MM.1S (cell line): ENCODE data around the gene SPACA7.

ENCODE experiments used
- DNase-seq: peaks from one replicate; pipeline ENCODE4 v3.0.0-alpha.2; 2015
- H2AFZ ChIP-seq: fragments of 300-600 bp; sonication (generic); 2 replicates; pipeline ENCODE4 v1.6.0; 2016; ENCODE audit warnings: antibody characterized with exemption, low read length
- H3F3A ChIP-seq: fragments of 300-600 bp; sonication (generic); 2 replicates; pipeline ENCODE4 v1.6.1; 2016; ENCODE audit warnings: mild to moderate bottlenecking, antibody characterized with exemption, low read length, moderate library complexity, mixed read lengths; ENCODE audit not compliant: insufficient read depth
- H3K27ac ChIP-seq: fragments of 300-600 bp; sonication (generic); 2 replicates; pipeline ENCODE4 v1.5.1; 2016; ENCODE audit warnings: mild to moderate bottlenecking, low read length
- H3K27me3 ChIP-seq: fragments of 300-600 bp; sonication (generic); replicated peaks from 2 replicates; pipeline ENCODE4 v1.6.0; 2016; ENCODE audit warnings: low read length; ENCODE audit not compliant: insufficient read depth
- H3K36me3 ChIP-seq: fragments of 300-600 bp; sonication (generic); replicated peaks from 2 replicates; pipeline ENCODE4 v1.6.1; 2016; ENCODE audit warnings: mild to moderate bottlenecking, low read length, mixed read lengths; ENCODE audit not compliant: insufficient read depth
- H3K4me1 ChIP-seq: fragments of 300-600 bp; sonication (generic); 2 replicates; pipeline ENCODE4 v1.6.1; 2016; ENCODE audit warnings: low read length, mixed read lengths
- H3K4me2 ChIP-seq: fragments of 300-600 bp; sonication (generic); 2 replicates; pipeline ENCODE4 v1.6.0; 2016; ENCODE audit warnings: low read depth, low read length
- H3K4me3 ChIP-seq: fragments of 300-600 bp; sonication (generic); 2 replicates; pipeline ENCODE4 v1.5.1; 2016; ENCODE audit warnings: low read length, mixed read lengths
- H3K79me2 ChIP-seq: fragments of 300-600 bp; sonication (generic); 2 replicates; pipeline ENCODE4 v1.6.1; 2016; ENCODE audit warnings: mixed run types, low read length, mixed read lengths
- H3K9ac ChIP-seq: fragments of 300-600 bp; sonication (generic); 2 replicates; pipeline ENCODE4 v1.6.1; 2016; ENCODE audit warnings: low read length, mixed read lengths
- H3K9me2 ChIP-seq: fragments of 300-600 bp; sonication (generic); replicated peaks from 2 replicates; pipeline ENCODE4 v1.6.1; 2016; ENCODE audit warnings: mild to moderate bottlenecking, low read length, mixed read lengths; ENCODE audit not compliant: insufficient read depth
- H3K9me3 ChIP-seq: fragments of 300-600 bp; sonication (generic); replicated peaks from 2 replicates; pipeline ENCODE4 v1.6.1; 2016; ENCODE audit warnings: mild to moderate bottlenecking, low read length, mixed read lengths; ENCODE audit not compliant: insufficient read depth
- H4K20me1 ChIP-seq: fragments of 300-600 bp; sonication (generic); 2 replicates; pipeline ENCODE4 v1.6.1; 2016; ENCODE audit warnings: mild to moderate bottlenecking, low read length, moderate library complexity, mixed read lengths; ENCODE audit not compliant: insufficient read depth
- EZH2 ChIP-seq: fragments of 300-600 bp; sonication (generic); optimal IDR thresholded peaks from 2 replicates; pipeline ENCODE3; 2017; ENCODE audit warnings: low read depth, mild to moderate bottlenecking, antibody characterized with exemption, low read length, mixed read lengths
- EZH2phosphoT487 ChIP-seq: fragments of 300-600 bp; sonication (generic); IDR thresholded peaks from 2 replicates; pipeline ENCODE4 v1.6.1; 2018; ENCODE audit warnings: antibody characterized with exemption, low read length
- TF ChIP-seq, protein P1 (sequence below): fragments of 300-600 bp; sonication (generic); IDR thresholded peaks from 2 replicates; pipeline ENCODE4 v1.5.1; 2016; ENCODE audit warnings: antibody characterized with exemption, low read length, mixed read lengths

The SPACA7 gene

GRCh38 chr13:112453874-112454647, 77.9 kb downstream of the SPACA7 start:
- Histone ChIP-seq H4K20me1 (no peaks in the 10 kb centered on the region), H3K9me3 (no peaks in the 10 kb centered on the region), H3F3A (peaks cover 6% of the 10 kb centered on the region; the same call in 1 of the 2 replicates), H3K4me3 (no peak overlapping the region), H3K4me2 (no peak overlapping the region), H2AFZ (no peak overlapping the region), H3K9ac (no peak overlapping the region), H3K9me2 (no peaks in the 10 kb centered on the region), H3K4me1 (peaks cover 14% of the 10 kb centered on the region), H3K27ac (no peak overlapping the region), H3K27me3 (peaks cover 30% of the 10 kb centered on the region), H3K36me3 (no peaks in the 10 kb centered on the region), H3K79me2 (no peaks in the 10 kb centered on the region)
- no peak for DNase-seq
- TF ChIP-seq EZH2phosphoT487 (no peak), EZH2 (no peak)
- TF ChIP-seq, protein P1, sequence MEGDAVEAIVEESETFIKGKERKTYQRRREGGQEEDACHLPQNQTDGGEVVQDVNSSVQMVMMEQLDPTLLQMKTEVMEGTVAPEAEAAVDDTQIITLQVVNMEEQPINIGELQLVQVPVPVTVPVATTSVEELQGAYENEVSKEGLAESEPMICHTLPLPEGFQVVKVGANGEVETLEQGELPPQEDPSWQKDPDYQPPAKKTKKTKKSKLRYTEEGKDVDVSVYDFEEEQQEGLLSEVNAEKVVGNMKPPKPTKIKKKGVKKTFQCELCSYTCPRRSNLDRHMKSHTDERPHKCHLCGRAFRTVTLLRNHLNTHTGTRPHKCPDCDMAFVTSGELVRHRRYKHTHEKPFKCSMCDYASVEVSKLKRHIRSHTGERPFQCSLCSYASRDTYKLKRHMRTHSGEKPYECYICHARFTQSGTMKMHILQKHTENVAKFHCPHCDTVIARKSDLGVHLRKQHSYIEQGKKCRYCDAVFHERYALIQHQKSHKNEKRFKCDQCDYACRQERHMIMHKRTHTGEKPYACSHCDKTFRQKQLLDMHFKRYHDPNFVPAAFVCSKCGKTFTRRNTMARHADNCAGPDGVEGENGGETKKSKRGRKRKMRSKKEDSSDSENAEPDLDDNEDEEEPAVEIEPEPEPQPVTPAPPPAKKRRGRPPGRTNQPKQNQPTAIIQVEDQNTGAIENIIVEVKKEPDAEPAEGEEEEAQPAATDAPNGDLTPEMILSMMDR: no peak

- Histone ChIP-seq H3K9ac (no peak overlapping the region), H2AFZ (no peak overlapping the region), H3K27me3 (peaks cover 24% of the 10 kb centered on the region), H3K36me3 (no peaks in the 10 kb centered on the region), H3K4me3 (no peak overlapping the region), H3K79me2 (no peaks in the 10 kb centered on the region), H3K9me2 (no peaks in the 10 kb centered on the region), H3K27ac (no peak overlapping the region), H3K9me3 (no peaks in the 10 kb centered on the region), H3K4me1 (peaks cover 14% of the 10 kb centered on the region), H4K20me1 (no peaks in the 10 kb centered on the region), H3F3A (peaks cover 6% of the 10 kb centered on the region; the same call in 1 of the 2 replicates), H3K4me2 (no peak overlapping the region)
- TF ChIP-seq EZH2 (no peak), EZH2phosphoT487 (no peak)
- TF ChIP-seq, protein P1: no peak
- DNase-seq: no peak
Measured at GRCh38 chr13:112454648-112455334, 78.6 kb downstream of the SPACA7 start.

- H3K4me3 ChIP-seq: no peak overlapping the region
- TF ChIP-seq, protein P1: no peak
- TF ChIP-seq EZH2phosphoT487 (no peak), EZH2 (no peak)
- H3K36me3 ChIP-seq: no peaks in the 10 kb centered on the region
- no peak overlapping the region for H2AFZ ChIP-seq
- H3K4me2 ChIP-seq: no peak overlapping the region
- H3K9ac ChIP-seq: no peak overlapping the region
- H3K79me2 ChIP-seq: no peaks in the 10 kb centered on the region
- no peaks in the 10 kb centered on the region for H3K9me3 ChIP-seq
- H3F3A ChIP-seq: peaks cover 6% of the 10 kb centered on the region; the same call in 1 of the 2 replicates
- no peaks in the 10 kb centered on the region for H4K20me1 ChIP-seq
- peaks cover 14% of the 10 kb centered on the region for H3K4me1 ChIP-seq
- no peak for DNase-seq
- H3K9me2 ChIP-seq: no peaks in the 10 kb centered on the region
- H3K27ac ChIP-seq: no peak overlapping the region
- peaks cover 18% of the 10 kb centered on the region for H3K27me3 ChIP-seq
Measured at GRCh38 chr13:112455476-112456059, 79.4 kb downstream of the SPACA7 start.
